T-cell (primary cell): Measurements from ENCODE around the gene RERE. TPM values are rescaled to one million over a fixed set of nuclear protein-coding genes. Genes with fewer than 3 reads are reported as not detected.
"Not testable (repeated sequence)": the region's sequence is repeated elsewhere in the genome, so short reads cannot be mapped to it uniquely, and the experiment has no call there.

Experiments used
- ATAC-seq, 4 experiments: fragments of 200-7000 bp in 3 of 4; fragments of 150-1000 bp in 1 of 4; cut with Tn5 transposase; replicated peaks in 1 of 4; 1 replicate in 3 of 4; 2 replicates in 1 of 4; pipeline ENCODE4 v1.10.0; 2021; ENCODE audit warnings: moderate library complexity in 3 of 4, mild to moderate bottlenecking in 2 of 4, moderate number of reproducible peaks in 1 of 4
- CTCF ChIA-PET, 2 donors: fragments of 300-600 bp; sonication (Branson Sonifier 250); formaldehyde crosslinking; loops; one replicate each; lab custom pipeline; 2022; ENCODE audit warnings: antibody characterized with exemption in 2 of 2; lab: Charles Lee
- POLR2A ChIA-PET, 2 donors: fragments of 300-600 bp; sonication (Branson Sonifier 250); formaldehyde crosslinking; loops; one replicate each; lab custom pipeline; 2022; ENCODE audit warnings: antibody characterized with exemption in 2 of 2; lab: Charles Lee
- DNase-seq, 35 experiments: peaks; one replicate each; pipeline versions ENCODE4 v3.0.0 to v3.0.0-alpha.2; 2013 to 2023
- H3K27ac ChIP-seq: one replicate; pipeline ENCODE4 v1.5.1; 2013; ENCODE audit warnings: low read length
- H3K27me3 ChIP-seq, 2 experiments: replicated peaks in 1 of 2; 1 replicate in 1 of 2; 2 replicates in 1 of 2; pipeline versions ENCODE4 v1.6.1 to v1.7.0; 2013; ENCODE audit warnings: low read length in 1 of 2, mixed read lengths in 1 of 2; ENCODE audit not compliant: control insufficient read depth in 2 of 2, insufficient read depth in 2 of 2; ENCODE audit errors: extremely low read depth in 1 of 2
- H3K36me3 ChIP-seq, 2 donors: 1 replicate in 1 of 2; 2 replicates in 1 of 2; pipeline versions ENCODE4 v1.6.1 to v1.7.0; 2013; ENCODE audit warnings: low read length in 1 of 2; ENCODE audit not compliant: control insufficient read depth in 2 of 2, insufficient read depth in 1 of 2; ENCODE audit errors: extremely low read depth in 1 of 2
- H3K4me1 ChIP-seq, 2 experiments: 1 replicate in 1 of 2; 2 replicates in 1 of 2; pipeline versions ENCODE4 v1.6.1 to v1.7.0; 2013; ENCODE audit warnings: low read length in 2 of 2, mixed read lengths in 1 of 2; ENCODE audit not compliant: insufficient read depth in 2 of 2, control insufficient read depth in 1 of 2; ENCODE audit errors: extremely low read depth in 1 of 2
- H3K4me3 ChIP-seq, 2 donors: 1 replicate in 1 of 2; 2 replicates in 1 of 2; pipeline versions ENCODE4 v1.5.1 to v1.7.0; 2013; ENCODE audit warnings: mild to moderate bottlenecking in 2 of 2, low read length in 1 of 2, moderate library complexity in 1 of 2; ENCODE audit not compliant: control insufficient read depth in 1 of 2; ENCODE audit errors: extremely low read depth in 1 of 2
- H3K9me3 ChIP-seq: 2 replicates; pipeline ENCODE4 v1.7.0; 2013
- H3K27ac Mint-ChIP-seq, 2 donors: one replicate each; pipeline ENCODE4 v1.8.0; 2020 to 2021; ENCODE audit warnings: mild to moderate bottlenecking in 2 of 2, mixed read lengths in 2 of 2
- H3K27me3 Mint-ChIP-seq, 2 donors: one replicate each; pipeline ENCODE4 v1.8.0; 2021 to 2022; ENCODE audit warnings: mixed read lengths in 2 of 2
- H3K36me3 Mint-ChIP-seq: one replicate; pipeline ENCODE4 v1.8.0; 2021; ENCODE audit warnings: mixed read lengths
- H3K4me1 Mint-ChIP-seq, 3 donors: one replicate each; pipeline ENCODE4 v1.8.0; 2020 to 2022; ENCODE audit warnings: mixed read lengths in 3 of 3, mild to moderate bottlenecking in 1 of 3
- H3K4me3 Mint-ChIP-seq, 3 donors: one replicate each; pipeline ENCODE4 v1.8.0; 2020 to 2022; ENCODE audit warnings: mild to moderate bottlenecking in 3 of 3, mixed read lengths in 3 of 3, moderate library complexity in 3 of 3
- H3K9me3 Mint-ChIP-seq, 3 donors: one replicate each; pipeline ENCODE4 v1.8.0; 2020 to 2022; ENCODE audit warnings: mixed read lengths in 3 of 3
- WGBS: methylation state at CpG from one replicate; pipeline ENCODE4 v1.1.5; 2013; ENCODE audit warnings: missing lambda C conversion rate; ENCODE audit not compliant: insufficient coverage; 5-methylcytosine and 5-hydroxymethylcytosine counted together
- total RNA-seq, 35 experiments: library from RNA in 6 of 35; stranded (reverse) in 6 of 35; fragments of 120-200 nt in 1 of 35; gene quantifications; one replicate each; pipeline versions ENCODE4 v1.2.1 to v1.2.4 and lab custom pipeline; 2013 to 2026

RERE gene
- total RNA-seq, 5 donors from 2014 or later (not counting 1 experiment from before 2014, with no cell fraction given), result 85.1 to 116 (median 103) TPM

DNA sequence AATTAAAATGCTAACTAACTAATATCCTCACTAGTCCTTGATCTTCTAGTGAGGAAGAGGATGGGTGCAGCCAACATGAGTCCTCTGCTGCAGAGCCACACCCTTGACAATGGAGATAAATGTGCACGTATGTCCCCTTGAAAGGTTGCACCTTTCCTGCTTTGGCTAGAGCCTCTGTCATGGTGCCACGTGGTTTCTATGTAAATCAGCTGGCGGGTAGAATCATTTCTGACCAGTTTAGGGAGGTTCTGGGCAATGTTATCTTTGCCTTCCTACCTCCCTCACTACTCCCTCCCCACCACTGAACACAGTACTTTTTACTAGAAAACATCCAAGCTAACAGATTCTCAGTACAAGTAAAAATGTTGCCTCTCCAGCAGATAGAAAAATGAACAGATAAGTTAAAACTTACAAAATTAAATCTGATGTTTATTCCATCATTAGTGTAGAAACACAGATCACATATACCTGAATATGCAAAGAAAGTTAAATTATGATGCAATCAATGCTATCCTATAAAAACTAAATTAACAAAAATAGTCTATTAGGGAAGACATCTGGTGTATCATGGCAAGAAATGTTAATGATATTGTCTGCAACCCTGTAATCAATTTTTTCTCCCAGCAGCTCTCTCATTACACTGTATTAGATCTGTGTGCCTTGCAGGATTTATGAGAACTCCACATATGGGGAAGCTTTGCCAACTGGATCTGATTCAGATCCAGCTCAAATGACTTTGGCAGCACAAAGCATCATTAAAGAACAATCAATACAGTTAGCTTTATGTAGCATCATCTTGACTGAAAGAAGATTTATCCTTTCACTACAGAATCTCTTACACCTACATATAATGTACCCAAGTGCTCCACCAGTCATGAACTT, 205.6 kb downstream of the RERE start:
- H3K27ac ChIP-seq, ATAC-seq, H3K36me3 ChIP-seq, H3K9me3 Mint-ChIP-seq, DNase-seq, H3K4me3 Mint-ChIP-seq, H3K4me1 ChIP-seq, POLR2A ChIA-PET, CTCF ChIA-PET, H3K9me3 ChIP-seq, H3K27me3 Mint-ChIP-seq, H3K4me3 ChIP-seq, H3K27ac Mint-ChIP-seq, H3K27me3 ChIP-seq, H3K4me1 Mint-ChIP-seq: not testable (repeated sequence)
- WGBS, result no CpG with 5 or more reads among the region's 3 CpGs
- peaks cover 16% of the 10 kb centered on the region for H3K36me3 Mint-ChIP-seq

DNA sequence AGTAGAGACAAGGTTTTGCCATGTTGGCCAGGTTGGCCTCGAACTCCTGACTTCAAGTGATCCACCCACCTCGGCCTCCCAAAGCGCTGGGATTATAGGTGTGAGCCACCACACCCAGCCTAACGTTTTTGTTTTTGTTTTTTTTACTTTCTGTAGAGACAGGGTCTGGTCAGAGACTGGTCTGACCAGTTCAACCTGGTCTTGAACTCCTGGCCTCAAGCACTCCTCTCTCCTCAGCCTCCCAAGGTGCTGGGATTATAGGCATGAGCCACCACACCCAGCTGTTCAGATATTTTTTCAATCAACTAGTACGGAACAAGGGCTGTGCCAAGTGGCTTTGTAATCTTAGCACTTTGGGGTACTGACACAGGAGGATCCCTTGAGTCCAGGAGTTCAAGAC, 209.5 kb downstream of the RERE start:
- no peaks in the 10 kb centered on the region for H3K27me3 ChIP-seq
- H3K9me3 ChIP-seq, result no peaks in the 10 kb centered on the region
- H3K27me3 Mint-ChIP-seq, result no peaks in the 10 kb centered on the region
- peaks cover 8% of the 10 kb centered on the region for H3K36me3 Mint-ChIP-seq
- H3K4me1 Mint-ChIP-seq, result peaks cover 20 to 27% (median 26%) of the 10 kb centered on the region in 3 donors
- H3K4me1 ChIP-seq, result peaks cover 12 to 13% of the 10 kb centered on the region in 2 experiments
- no peak for ATAC-seq
- H3K9me3 Mint-ChIP-seq, result no peaks in the 10 kb centered on the region
- ChIA-PET CTCF (no interaction called here), POLR2A (no interaction called here)
- no peak overlapping the region for H3K27ac Mint-ChIP-seq
- no peaks in the 10 kb centered on the region for H3K36me3 ChIP-seq
- no peak overlapping the region for H3K4me3 ChIP-seq
- no peak overlapping the region for H3K27ac ChIP-seq
- WGBS, result no CpG with 5 or more reads among the region's 5 CpGs
- no peak overlapping the region for H3K4me3 Mint-ChIP-seq
- DNase-seq, result no peak

DNA sequence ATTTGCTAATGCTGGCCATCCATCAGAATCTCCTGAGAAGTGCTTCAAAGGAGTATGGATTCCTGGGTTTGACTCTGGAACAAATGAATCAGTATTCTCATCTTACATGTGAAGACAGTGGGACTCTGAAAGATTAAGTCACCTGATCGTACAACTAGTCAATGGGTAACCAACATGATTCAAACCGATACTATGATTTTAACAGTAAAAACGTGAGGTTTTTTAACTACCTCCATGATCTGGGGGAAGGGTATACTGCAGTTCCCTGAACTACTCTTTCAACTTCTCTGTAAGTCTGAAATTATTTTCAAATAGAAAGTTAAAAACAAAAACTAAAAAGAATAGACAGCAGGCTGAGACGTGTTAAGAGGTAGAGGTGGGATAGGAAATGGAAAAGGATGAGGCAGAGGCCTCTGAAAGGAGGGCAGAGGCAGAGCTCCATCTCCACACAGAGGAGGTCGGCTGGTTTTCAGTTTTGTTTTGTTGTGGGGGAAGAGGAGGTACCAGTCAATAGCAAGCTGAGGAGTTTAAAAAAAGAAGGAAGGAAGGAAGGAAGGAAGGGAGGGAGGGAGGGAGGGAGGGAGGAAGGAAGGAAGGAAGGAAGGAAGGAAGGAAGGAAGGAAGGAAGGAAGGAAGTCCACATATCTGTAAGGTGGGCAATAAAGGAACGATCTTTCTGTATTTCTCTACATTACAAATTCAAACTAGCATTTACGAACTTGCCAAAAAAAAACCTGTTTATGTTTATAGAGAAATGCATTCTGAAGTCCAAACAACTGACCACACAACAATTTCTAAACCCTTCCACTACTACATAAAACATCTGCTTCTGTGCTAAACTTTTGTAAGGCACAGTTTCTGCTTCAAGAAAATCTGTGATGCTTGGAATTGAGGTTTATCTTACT, 213.1 kb downstream of the RERE start:
- Histone ChIP-seq H3K27me3 (no peaks in the 10 kb centered on the region), H3K9me3 (no peaks in the 10 kb centered on the region), H3K27ac (peak overlapping the region; percentile 68), H3K4me1 (peaks cover 16 to 22% of the 10 kb centered on the region in 2 experiments), H3K4me3 (no peak overlapping the region), H3K36me3 (no peaks in the 10 kb centered on the region)
- H3K4me3 Mint-ChIP-seq, result peak overlapping the region; percentile 49 to 60 (median 52)
- CTCF ChIA-PET, result no interaction called here
- H3K9me3 Mint-ChIP-seq, result no peaks in the 10 kb centered on the region
- H3K27me3 Mint-ChIP-seq, result no peaks in the 10 kb centered on the region
- POLR2A ChIA-PET, result interaction anchor here in 1 of 2 donors (0.8 kb wide), 1 partner anchor 213 kb away, joined by 9 read pairs; no protein-coding TSS in a partner anchor
- peaks cover 3% of the 10 kb centered on the region for H3K36me3 Mint-ChIP-seq
- DNase-seq, result peak in 3 of 35 experiments; percentile 4 to 30 (median 5)
- peak; percentile 41 to 75 (median 64) for ATAC-seq
- H3K4me1 Mint-ChIP-seq, result peaks cover 33 to 40% (median 37%) of the 10 kb centered on the region in 3 donors
- H3K27ac Mint-ChIP-seq, result peak overlapping the region; percentile 85 to 89
- WGBS, result no CpG with 5 or more reads among the region's 7 CpGs

DNA sequence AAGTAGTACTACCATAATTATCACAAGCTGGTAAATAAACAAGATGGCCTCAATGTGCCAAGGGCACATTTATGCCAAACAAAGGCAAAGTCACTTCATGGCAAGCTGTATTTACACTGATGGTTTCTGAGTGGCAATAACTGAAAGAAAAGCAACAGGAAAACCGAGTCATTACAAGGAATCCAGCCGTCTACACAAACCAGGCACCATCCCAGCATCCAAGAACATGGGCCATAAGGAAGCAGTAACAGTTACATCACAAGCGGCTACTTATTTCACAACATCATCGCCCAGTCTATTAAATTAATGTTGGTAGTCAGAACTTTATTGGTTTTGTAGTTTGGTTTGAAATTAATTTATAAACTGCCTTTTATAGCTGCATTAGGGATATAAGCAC, 214.2 kb downstream of the RERE start:
- Mint-ChIP-seq H3K27ac (peak overlapping the region; percentile 85 to 89), H3K27me3 (no peaks in the 10 kb centered on the region), H3K4me3 (peak overlapping the region in 1 of 3 donors; percentile 52), H3K36me3 (peaks cover 3% of the 10 kb centered on the region), H3K9me3 (no peaks in the 10 kb centered on the region), H3K4me1 (peaks cover 33 to 51% (median 37%) of the 10 kb centered on the region in 3 donors)
- Histone ChIP-seq H3K4me3 (no peak overlapping the region), H3K36me3 (no peaks in the 10 kb centered on the region), H3K27me3 (no peaks in the 10 kb centered on the region), H3K4me1 (peaks cover 17 to 22% of the 10 kb centered on the region in 2 experiments), H3K27ac (no peak overlapping the region), H3K9me3 (no peaks in the 10 kb centered on the region)
- ChIA-PET CTCF (interaction anchor here in 1 of 2 donors (0.6 kb wide), 1 partner anchor 110 kb away, joined by 3 read pairs; no protein-coding TSS in a partner anchor), POLR2A (interaction anchor here in 1 of 2 donors (0.7 kb wide), 1 partner anchor 289 kb away, joined by 3 read pairs; no protein-coding TSS in a partner anchor)
- ATAC-seq (no peak), DNase-seq (no peak)
- no CpG with 5 or more reads among the region's 4 CpGs for WGBS

DNA sequence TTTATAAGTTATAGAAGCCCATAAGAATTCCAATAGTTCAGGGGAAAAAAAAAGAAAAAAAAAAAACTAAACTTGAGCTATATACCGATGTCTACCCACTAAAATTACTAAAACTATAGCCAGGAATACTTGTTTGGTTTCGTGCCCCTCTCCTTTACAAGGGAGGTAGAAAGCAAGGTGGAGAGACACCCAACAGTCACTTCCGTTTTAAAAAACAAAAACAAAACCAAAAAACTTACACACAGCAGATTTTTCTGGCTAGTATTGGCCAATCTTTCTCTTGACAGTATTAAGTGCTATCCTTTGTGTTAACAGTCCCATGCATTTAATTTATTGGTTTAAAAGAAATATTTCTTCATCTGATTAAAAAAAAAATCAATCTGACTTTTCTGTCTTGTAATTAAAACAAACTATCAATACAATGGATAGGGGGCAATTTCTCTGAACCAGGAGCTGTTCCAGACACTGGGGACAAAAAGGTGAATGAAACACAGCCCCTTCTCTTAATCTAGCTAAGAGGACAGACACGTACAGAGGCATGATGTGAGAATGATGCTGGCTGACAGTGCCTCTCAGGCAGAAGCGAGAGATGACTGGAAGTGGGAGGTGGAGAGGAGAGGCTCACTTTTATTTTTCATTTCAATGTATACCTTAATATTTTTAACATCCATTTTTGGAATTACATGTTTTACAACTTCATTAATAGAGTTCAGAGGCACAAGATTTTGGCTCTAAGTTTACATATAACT, 214.8 kb downstream of the RERE start:
- POLR2A ChIA-PET, result interaction anchor here (0.5 to 0.7 kb wide), 3 partner anchors 77 to 289 kb away, joined by 3 to 4 read pairs (median 3); partner anchors contain the start of gene ENO1 (in 1 of the 2)
- Mint-ChIP-seq H3K27ac (peak overlapping the region; percentile 52 to 89), H3K4me3 (peak overlapping the region; percentile 32 to 52 (median 42)), H3K27me3 (no peaks in the 10 kb centered on the region), H3K4me1 (peaks cover 33 to 53% (median 37%) of the 10 kb centered on the region in 3 donors), H3K9me3 (no peaks in the 10 kb centered on the region), H3K36me3 (peaks cover 3% of the 10 kb centered on the region)
- WGBS, result no CpG with 5 or more reads among the region's 5 CpGs
- no peaks in the 10 kb centered on the region for H3K27me3 ChIP-seq
- peak overlapping the region; percentile 3 for H3K27ac ChIP-seq
- CTCF ChIA-PET, result interaction anchor here in 1 of 2 donors (0.6 to 0.7 kb wide), 2 partner anchors 67 to 110 kb away, joined by 3 to 4 read pairs; no protein-coding TSS in a partner anchor
- H3K36me3 ChIP-seq, result no peaks in the 10 kb centered on the region
- H3K4me3 ChIP-seq, result no peak overlapping the region
- DNase-seq (peak in 4 of 35 experiments; percentile 3 to 29 (median 10)), ATAC-seq (peak; percentile 40 to 66 (median 52))
- H3K9me3 ChIP-seq, result no peaks in the 10 kb centered on the region
- H3K4me1 ChIP-seq, result peaks cover 17 to 22% of the 10 kb centered on the region in 2 experiments
